ENCODE results near the gene SYDE2. TPM values are rescaled to one million over a fixed set of nuclear protein-coding genes. Genes with fewer than 3 reads are reported as not detected.

Gene SYDE2
- total RNA-seq, 1 donor from 2014 or later, result 0.38 TPM

- no peak overlapping the region for H3K4me3 Mint-ChIP-seq
- no peaks in the 10 kb centered on the region for H3K36me3 Mint-ChIP-seq (ENCODE audit: low read depth)
- ChIA-PET CTCF (interaction anchor here (1.2 to 1.4 kb wide), 2 partner anchors 10 to 286 kb away, joined by 3 read pairs; no protein-coding TSS in a partner anchor), POLR2A (no interaction called here)
- intact Hi-C loops (cut with micrococcal nuclease), result no loop called here
- H3K27ac Mint-ChIP-seq, result no peak overlapping the region
- TF ChIP-seq CTCF (IDR thresholded peaks at IDR 0.05), result no peak
- H3K27me3 Mint-ChIP-seq, result peaks cover 8% of the 10 kb centered on the region
- ATAC-seq (ENCODE audit: low read depth) (no peak), DNase-seq (no peak)
- no peaks in the 10 kb centered on the region for H3K4me1 Mint-ChIP-seq
- no peaks in the 10 kb centered on the region for H3K9me3 Mint-ChIP-seq
These were observed 29.6 kb upstream of the SYDE2 start for GRCh38 chr1:85230305-85230977.

GRCh38 chr1:85229574-85230097 is 28.8 kb upstream of the SYDE2 start:
- no peak overlapping the region for H3K4me3 Mint-ChIP-seq
- peaks cover 8% of the 10 kb centered on the region for H3K27me3 Mint-ChIP-seq
- CTCF ChIA-PET, result interaction anchor here (1.4 kb wide), 1 partner anchor 285 kb away, joined by 3 read pairs; no protein-coding TSS in a partner anchor
- DNase-seq, result no peak
- H3K4me1 Mint-ChIP-seq, result no peaks in the 10 kb centered on the region
- intact Hi-C loops (cut with micrococcal nuclease), result no loop called here
- H3K27ac Mint-ChIP-seq, result no peak overlapping the region
- POLR2A ChIA-PET, result no interaction called here
- H3K9me3 Mint-ChIP-seq, result no peaks in the 10 kb centered on the region
- no peaks in the 10 kb centered on the region for H3K36me3 Mint-ChIP-seq (ENCODE audit: low read depth)
- ATAC-seq (ENCODE audit: low read depth), result no peak
- no peak for TF ChIP-seq CTCF (IDR thresholded peaks at IDR 0.05)

GRCh38 chr1:85228972-85229371 is 28.2 kb upstream of the SYDE2 start:
- ATAC-seq (ENCODE audit: low read depth) (no peak), DNase-seq (no peak)
- POLR2A ChIA-PET, result interaction anchor here (0.6 kb wide), 1 partner anchor 318 kb away, joined by 7 read pairs; no protein-coding TSS in a partner anchor
- no peak overlapping the region for H3K4me3 Mint-ChIP-seq
- CTCF ChIA-PET, result interaction anchor here (1.1 kb wide), 1 partner anchor 26 kb away, joined by 5 read pairs; no protein-coding TSS in a partner anchor
- no peaks in the 10 kb centered on the region for H3K36me3 Mint-ChIP-seq (ENCODE audit: low read depth)
- no peaks in the 10 kb centered on the region for H3K9me3 Mint-ChIP-seq
- peaks cover 6% of the 10 kb centered on the region for H3K27me3 Mint-ChIP-seq
- no peak for TF ChIP-seq CTCF (IDR thresholded peaks at IDR 0.05)
- no peaks in the 10 kb centered on the region for H3K4me1 Mint-ChIP-seq
- H3K27ac Mint-ChIP-seq, result no peak overlapping the region
- intact Hi-C loops (cut with micrococcal nuclease), result no loop called here

GRCh38 chr1:85225624-85226380 is 25.0 kb upstream of the SYDE2 start:
- ChIA-PET POLR2A (no interaction called here), CTCF (no interaction called here)
- no peaks in the 10 kb centered on the region for H3K4me1 Mint-ChIP-seq
- ATAC-seq (ENCODE audit: low read depth) (no peak), DNase-seq (no peak)
- no peaks in the 10 kb centered on the region for H3K9me3 Mint-ChIP-seq
- intact Hi-C loops (cut with micrococcal nuclease), result no loop called here
- no peak overlapping the region for H3K4me3 Mint-ChIP-seq
- no peak for TF ChIP-seq CTCF (IDR thresholded peaks at IDR 0.05)
- H3K27ac Mint-ChIP-seq, result no peak overlapping the region
- H3K27me3 Mint-ChIP-seq, result peaks cover 6% of the 10 kb centered on the region
- H3K36me3 Mint-ChIP-seq (ENCODE audit: low read depth), result no peaks in the 10 kb centered on the region

All from activated B cell treated with CpG ODN at 0.5 μM for 24 hours (primary cell).